Suprapubic skin (tissue), 3 donors: Measurements from ENCODE around the gene IP6K2.

ENCODE experiments used
- POLR2A ChIP-seq, 2 donors: fragments of 450-650 bp; IDR thresholded peaks; one replicate each; pipeline ENCODE4 v1.6.1; 2017; ENCODE audit warnings: antibody characterized with exemption in 2 of 2, mild to moderate bottlenecking in 2 of 2, moderate library complexity in 2 of 2
- TF ChIP-seq, protein P1 (sequence below), 2 donors: fragments of 200-600 bp in 1 of 2; fragments of 450-650 bp in 1 of 2; sonication (generic) in 1 of 2; IDR thresholded peaks; one replicate each; pipeline ENCODE4 v1.5.1; 2016 to 2019; ENCODE audit warnings: antibody characterized with exemption in 2 of 2, mild to moderate bottlenecking in 1 of 2, moderate library complexity in 1 of 2

DNA sequence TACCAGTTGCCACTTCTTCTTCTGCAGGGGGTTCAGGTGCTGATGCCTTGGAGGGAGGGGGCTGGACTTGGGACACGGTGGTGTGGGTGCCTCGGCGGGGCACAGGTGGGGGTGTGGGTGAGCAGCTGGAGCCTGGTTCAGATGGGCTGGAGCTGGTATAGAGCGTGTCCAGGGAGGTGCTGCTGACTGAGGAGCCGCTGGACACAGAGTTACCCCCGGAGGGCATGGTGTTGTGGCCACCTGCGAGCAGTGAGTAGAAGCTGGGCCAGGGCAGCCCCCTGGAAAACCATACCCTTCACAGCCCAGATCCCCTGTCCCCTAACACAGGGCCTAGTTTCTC is 35.5 kb downstream of the IP6K2 start:
- TF ChIP-seq, protein P1, sequence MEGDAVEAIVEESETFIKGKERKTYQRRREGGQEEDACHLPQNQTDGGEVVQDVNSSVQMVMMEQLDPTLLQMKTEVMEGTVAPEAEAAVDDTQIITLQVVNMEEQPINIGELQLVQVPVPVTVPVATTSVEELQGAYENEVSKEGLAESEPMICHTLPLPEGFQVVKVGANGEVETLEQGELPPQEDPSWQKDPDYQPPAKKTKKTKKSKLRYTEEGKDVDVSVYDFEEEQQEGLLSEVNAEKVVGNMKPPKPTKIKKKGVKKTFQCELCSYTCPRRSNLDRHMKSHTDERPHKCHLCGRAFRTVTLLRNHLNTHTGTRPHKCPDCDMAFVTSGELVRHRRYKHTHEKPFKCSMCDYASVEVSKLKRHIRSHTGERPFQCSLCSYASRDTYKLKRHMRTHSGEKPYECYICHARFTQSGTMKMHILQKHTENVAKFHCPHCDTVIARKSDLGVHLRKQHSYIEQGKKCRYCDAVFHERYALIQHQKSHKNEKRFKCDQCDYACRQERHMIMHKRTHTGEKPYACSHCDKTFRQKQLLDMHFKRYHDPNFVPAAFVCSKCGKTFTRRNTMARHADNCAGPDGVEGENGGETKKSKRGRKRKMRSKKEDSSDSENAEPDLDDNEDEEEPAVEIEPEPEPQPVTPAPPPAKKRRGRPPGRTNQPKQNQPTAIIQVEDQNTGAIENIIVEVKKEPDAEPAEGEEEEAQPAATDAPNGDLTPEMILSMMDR (IDR thresholded peaks at IDR 0.05): no peak
- TF ChIP-seq POLR2A (IDR thresholded peaks at IDR 0.05): no peak
